Heart left ventricle (tissue), 16 donors: ENCODE data around the gene OSBPL9. TPM values are rescaled to one million over a fixed set of nuclear protein-coding genes. Genes with fewer than 3 reads are reported as not detected.
A peak's percentile ranks its signal among the peaks of the same experiment; 100 is the strongest.

ENCODE experiments used
- ATAC-seq, 4 donors: fragments of 200-7000 bp; cut with Tn5 transposase; one replicate each; pipeline ENCODE4 v1.9.1; 2020 to 2022; ENCODE audit warnings: moderate library complexity in 4 of 4, mild to moderate bottlenecking in 3 of 4, moderate number of reproducible peaks in 1 of 4
- DNase-seq, 5 donors: peaks; one replicate each; pipeline ENCODE4 v3.0.0-alpha.2; 2020
- H3K27ac ChIP-seq, 12 donors: fragments of 200-600 bp; sonication (generic) in 4 of 12; one replicate each; pipeline versions ENCODE4 v1.5.0 to v1.8.0; 2016 to 2022; ENCODE audit warnings: mild to moderate bottlenecking in 2 of 12
- H3K27me3 ChIP-seq, 9 donors: fragments of 200-600 bp; sonication (generic) in 2 of 9; one replicate each; pipeline versions ENCODE4 v1.5.1 to v1.8.0; 2016 to 2022; ENCODE audit warnings: mild to moderate bottlenecking in 3 of 9
- H3K36me3 ChIP-seq, 9 donors: fragments of 200-600 bp; sonication (generic) in 2 of 9; one replicate each; pipeline versions ENCODE4 v1.5.0 to v1.8.0; 2018 to 2022; ENCODE audit warnings: mild to moderate bottlenecking in 2 of 9
- H3K4me1 ChIP-seq, 12 donors: fragments of 200-600 bp; sonication (generic) in 4 of 12; one replicate each; pipeline versions ENCODE4 v1.5.0 to v1.8.0; 2016 to 2022; ENCODE audit warnings: mild to moderate bottlenecking in 3 of 12
- H3K4me3 ChIP-seq, 12 donors: fragments of 200-600 bp; sonication (generic) in 4 of 12; one replicate each; pipeline versions ENCODE4 v1.5.0 to v1.8.0; 2017 to 2022; ENCODE audit warnings: mild to moderate bottlenecking in 9 of 12, moderate library complexity in 4 of 12
- H3K9me3 ChIP-seq, 12 donors: fragments of 200-600 bp; sonication (generic) in 4 of 12; one replicate each; pipeline versions ENCODE4 v1.5.0 to v1.8.0; 2016 to 2022; ENCODE audit warnings: mild to moderate bottlenecking in 1 of 12
- CTCF ChIP-seq, 12 donors: fragments of 200-600 bp; sonication (generic) in 4 of 12; IDR thresholded peaks; one replicate each; pipeline versions ENCODE4 v1.5.0 to v1.8.0; 2018 to 2022; ENCODE audit warnings: antibody characterized with exemption in 12 of 12, mild to moderate bottlenecking in 5 of 12
- POLR2A ChIP-seq, 2 donors: fragments of 450-650 bp; IDR thresholded peaks; one replicate each; pipeline ENCODE4 v1.6.1; 2017; ENCODE audit warnings: antibody characterized with exemption in 2 of 2, mild to moderate bottlenecking in 2 of 2, moderate library complexity in 2 of 2
- WGBS, 4 donors: extraction: QIAGEN DNeasy Blood & Tissue Kit in 2 of 4; methylation state at CpG; one replicate each; pipeline versions ENCODE4 v1.1.5 to v1.1.7; 2013 to 2018; 5-methylcytosine and 5-hydroxymethylcytosine counted together
- intact Hi-C, 10 donors: fragments of 100-400 bp; cut with DNase I; formaldehyde crosslinking; loops; one replicate each; pipeline versions ENCODE4 v1.11.1 to v1.14.2; 2022
- long read RNA-seq, 3 donors: library from polyadenylated mRNA; unstranded; transcript quantifications; one replicate each; pipeline ENCODE4 v2.0.0, GENCODE V29; 2020 to 2021
- polyA plus RNA-seq, 2 donors: library from polyadenylated mRNA; stranded (reverse); fragments of 200-250 nt; gene quantifications; one replicate each; pipeline ENCODE4 v1.2.3, GENCODE V29; 2013
- total RNA-seq, 9 donors: library from RNA; depleted of rRNA in 2 of 9; stranded (reverse); fragments of >200 nt in 2 of 9; fragmentation: NEBNext Ultra II Directional in 3 of 9; extraction: Animal tissue kit (Norgen Biotek cat#: 25700) in 3 of 9; gene quantifications; one replicate each; pipeline versions ENCODE4 v1.1.0 to v1.2.4, GENCODE V29; 2016 to 2023
- donor health status: ischemic (EF 13 %, LVEDD 7.1; RV severe dilation, severe dysfunction).
- donor health status: healthy with polysubstance abuse.
- donor health status: DM: no; HTN: yes; CAD: no.
- donor health status: DM: no; HTN: no; CAD: no.
- donor health status: ischemic (EF 25% LVEDD 6.9; RV normal size, moderate dysfunction).
- donor health status: ischemic (EF 25% LVEDD 5.7; RV mildly dilated, moderate dysfunction).
- donor health status: healthy.
- donor health status: DM: yes; HTN: yes; CAD: no.
- donor health status: ischemic (EF 35%, LVEDD 5.7; RV mildly dilated, moderate dysfunction).
- donor health status: nonischemic (EF 11% LVEDD 7.7; RV severe dilation, severe dysfunction).
- donor health status: DM: yes; HTN: yes; CAD: no.
- donor health status: PGD.
- donor health status: ischemic (EF 29% LVEDD 5.4; RV normal size, mild dysfunction).
- donor health status: nonischemic (EF 23%, LVEDD 6.1; RV moderate dilation, normal function).

The OSBPL9 gene, protein sequence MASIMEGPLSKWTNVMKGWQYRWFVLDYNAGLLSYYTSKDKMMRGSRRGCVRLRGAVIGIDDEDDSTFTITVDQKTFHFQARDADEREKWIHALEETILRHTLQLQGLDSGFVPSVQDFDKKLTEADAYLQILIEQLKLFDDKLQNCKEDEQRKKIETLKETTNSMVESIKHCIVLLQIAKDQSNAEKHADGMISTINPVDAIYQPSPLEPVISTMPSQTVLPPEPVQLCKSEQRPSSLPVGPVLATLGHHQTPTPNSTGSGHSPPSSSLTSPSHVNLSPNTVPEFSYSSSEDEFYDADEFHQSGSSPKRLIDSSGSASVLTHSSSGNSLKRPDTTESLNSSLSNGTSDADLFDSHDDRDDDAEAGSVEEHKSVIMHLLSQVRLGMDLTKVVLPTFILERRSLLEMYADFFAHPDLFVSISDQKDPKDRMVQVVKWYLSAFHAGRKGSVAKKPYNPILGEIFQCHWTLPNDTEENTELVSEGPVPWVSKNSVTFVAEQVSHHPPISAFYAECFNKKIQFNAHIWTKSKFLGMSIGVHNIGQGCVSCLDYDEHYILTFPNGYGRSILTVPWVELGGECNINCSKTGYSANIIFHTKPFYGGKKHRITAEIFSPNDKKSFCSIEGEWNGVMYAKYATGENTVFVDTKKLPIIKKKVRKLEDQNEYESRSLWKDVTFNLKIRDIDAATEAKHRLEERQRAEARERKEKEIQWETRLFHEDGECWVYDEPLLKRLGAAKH
- total RNA-seq (10 to 100 TPM; 44.5 to 69.5 (median 53.5) TPM), polyA plus RNA-seq (10 to 100 TPM; 48.5 to 50.4 TPM)
- long read RNA-seq, donor 1, transcript OSBPL9-201 (20 exons, 2,721 nt): minor isoform, 8 of 56 reads
- long read RNA-seq, donor 1, transcript OSBPL9-207 (20 exons, 2,755 nt): major isoform, 12 of 56 reads
- long read RNA-seq, donor 1, partial matches to known transcripts: 12 of 56 reads
- long read RNA-seq, donor 1, other reads (novel, unspliced or antisense): 15 of 56 reads
- long read RNA-seq, donor 2, transcript OSBPL9-201 (20 exons, 2,721 nt): minor isoform, 13 of 154 reads
- long read RNA-seq, donor 2, transcript OSBPL9-205 (24 exons, 2,940 nt): major isoform, 19 of 154 reads
- long read RNA-seq, donor 2, transcript OSBPL9-203 (24 exons, 2,893 nt): minor isoform, 12 of 154 reads
- long read RNA-seq, donor 2, transcript OSBPL9-207 (20 exons, 2,755 nt): minor isoform, 18 of 154 reads
- long read RNA-seq, donor 2, partial matches to known transcripts: 40 of 154 reads
- long read RNA-seq, donor 2, other reads (novel, unspliced or antisense): 49 of 154 reads
- long read RNA-seq, donor 3, transcript OSBPL9-205 (24 exons, 2,940 nt): major isoform, 13 of 44 reads
- long read RNA-seq, donor 3, partial matches to known transcripts: 5 of 44 reads
- long read RNA-seq, donor 3, other reads (novel, unspliced or antisense): 16 of 44 reads

DNA sequence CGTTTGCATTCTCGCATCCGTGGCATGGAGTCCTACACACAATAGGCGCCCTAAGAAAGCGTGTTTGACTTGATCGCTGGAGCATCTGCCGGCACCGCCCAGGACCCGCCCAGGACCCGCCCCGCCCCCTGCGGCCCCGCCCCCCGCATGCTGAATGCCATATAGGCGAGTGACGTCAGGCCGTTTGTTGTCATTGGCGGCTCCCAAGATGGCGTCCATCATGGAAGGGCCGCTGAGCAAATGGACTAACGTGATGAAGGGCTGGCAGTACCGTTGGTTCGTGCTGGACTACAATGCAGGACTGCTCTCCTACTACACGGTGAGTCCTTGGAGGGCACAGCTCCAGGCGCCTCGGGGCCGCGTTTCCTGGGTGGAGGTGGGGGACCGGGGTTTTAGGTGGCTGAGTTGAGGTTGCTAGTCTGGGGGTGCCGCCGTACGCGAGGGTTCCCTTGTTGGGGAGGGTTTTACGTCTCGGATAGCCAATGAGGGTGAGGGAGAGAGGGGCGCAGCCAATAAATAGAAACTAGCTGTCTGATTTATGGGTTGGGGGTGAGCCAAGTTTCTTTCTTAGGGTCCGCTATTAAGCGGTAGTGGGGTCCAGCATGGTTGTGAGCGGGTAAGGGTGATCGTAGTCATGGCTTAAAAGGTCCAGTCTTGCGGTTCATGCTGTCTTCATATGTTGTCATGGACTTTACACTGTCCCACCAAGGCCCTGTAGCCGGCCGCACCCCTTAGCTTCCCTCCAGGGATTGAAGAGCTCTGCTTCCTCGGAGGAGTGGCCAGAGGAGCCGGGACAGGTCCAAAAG lies at the start of gene OSBPL9:
Gene OSBPL9, plus strand, starts transcription at position 190 of the 806 bp plus-strand sequence. Its CDS starts 19 bp downstream, at position 209.
- H3K27me3 ChIP-seq: no peaks in the 10 kb centered on the region
- H3K4me1 ChIP-seq: peaks cover 8 to 60% (median 44%) of the 10 kb centered on the region in 12 donors
- TF ChIP-seq POLR2A (IDR thresholded peaks at IDR 0.05): peak in 1 of 2 donors; percentile 75
- no peak for TF ChIP-seq CTCF (IDR thresholded peaks at IDR 0.05)
- no peaks in the 10 kb centered on the region for H3K36me3 ChIP-seq
- ATAC-seq (peak; percentile 89 to 96 (median 95)), DNase-seq (peak; percentile 90 to 94 (median 92))
- intact Hi-C loops: loop anchor here in 5 of 10 donors (5.0 to 10.0 kb wide), 5 partner anchors 40 to 202 kb away; partner anchors contain the start of gene EPS15 (in 3 of the 5)
- WGBS, 4 donors: 0 to 1% (median 0%) methylated on average over 24 to 45 of the region's 45 CpGs
- peak within 1 kb of the TSS; percentile 55 to 95 (median 84) for H3K4me3 ChIP-seq
- no peaks in the 10 kb centered on the region for H3K9me3 ChIP-seq
- peak within 1 kb of the TSS; percentile 51 to 93 (median 87) for H3K27ac ChIP-seq

DNA sequence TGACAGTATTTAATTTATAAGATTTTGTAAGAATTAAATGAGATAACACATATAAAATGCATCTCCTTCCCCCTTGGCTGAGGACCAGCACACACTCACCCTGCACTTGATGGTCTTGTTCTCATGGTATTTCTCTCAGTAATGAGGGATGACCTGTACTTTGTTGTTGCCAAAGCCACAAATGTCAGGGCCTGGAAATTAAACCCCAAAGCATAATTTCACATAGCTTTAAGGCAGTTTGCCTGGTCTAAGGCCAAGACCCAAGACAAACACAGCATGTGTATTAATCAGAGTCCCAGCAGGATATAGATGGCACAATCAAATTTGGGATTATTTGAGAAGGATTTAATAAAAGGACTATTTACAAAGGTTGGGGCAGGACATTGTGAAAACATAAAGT lies 49.2 kb upstream of the OSBPL9 start:
- Histone ChIP-seq H3K36me3 (no peaks in the 10 kb centered on the region), H3K27ac (peak overlapping the region in 1 of 12 donors; percentile 40), H3K4me3 (no peak overlapping the region), H3K4me1 (peaks cover 5 to 58% (median 21%) of the 10 kb centered on the region in 12 donors), H3K9me3 (no peaks in the 10 kb centered on the region), H3K27me3 (no peaks in the 10 kb centered on the region)
- ATAC-seq (peak in 1 of 4 donors; percentile 32), DNase-seq (no peak)
- TF ChIP-seq CTCF (IDR thresholded peaks at IDR 0.05) (no peak), POLR2A (IDR thresholded peaks at IDR 0.05) (no peak)
- intact Hi-C loops: loop anchor here in 4 of 10 donors (10.0 kb wide), 2 partner anchors 97 to 197 kb away; no protein-coding TSS in a partner anchor

DNA sequence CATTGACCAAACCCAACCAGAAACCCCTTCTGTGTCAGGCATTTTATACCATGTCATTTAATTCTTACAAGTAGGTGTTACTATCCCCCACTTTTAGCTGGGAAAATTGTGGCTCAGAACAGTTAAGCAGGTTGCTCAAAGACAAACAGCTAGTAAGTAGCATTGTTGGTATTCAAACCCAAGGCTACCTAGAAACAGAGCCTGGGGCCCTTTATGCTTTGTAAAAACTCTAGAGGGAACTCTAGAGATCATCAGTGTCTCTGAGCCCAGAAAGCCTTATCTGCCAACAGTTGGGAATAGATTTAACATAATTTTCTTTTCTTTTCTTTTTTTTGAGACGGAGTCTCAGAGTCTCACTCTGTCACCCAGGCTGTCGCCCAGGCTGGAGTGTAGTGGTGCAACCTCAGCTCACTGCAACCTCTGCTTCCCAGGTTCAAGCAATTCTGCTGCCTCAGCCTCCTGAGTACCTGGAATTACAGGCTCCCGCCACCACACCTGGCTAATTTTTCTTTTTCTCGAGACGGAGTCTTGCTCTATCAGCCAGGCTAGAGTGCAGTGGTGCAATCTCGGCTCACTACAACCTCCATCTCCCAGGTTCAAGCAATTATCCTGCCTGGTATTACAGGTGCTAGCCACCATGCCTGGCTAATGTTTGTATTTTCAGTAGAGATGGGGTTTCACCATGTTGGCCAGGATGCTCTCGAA lies 48.5 kb upstream of the OSBPL9 start:
- Histone ChIP-seq H3K4me3 (no peak overlapping the region), H3K27me3 (no peaks in the 10 kb centered on the region), H3K4me1 (peaks cover 5 to 55% (median 19%) of the 10 kb centered on the region in 12 donors), H3K9me3 (no peaks in the 10 kb centered on the region), H3K27ac (peak overlapping the region in 1 of 12 donors; percentile 40), H3K36me3 (no peaks in the 10 kb centered on the region)
- ATAC-seq (no peak), DNase-seq (no peak)
- 91 to 99% (median 96%) methylated on average over 7 of the region's 7 CpGs for WGBS, 4 donors
- intact Hi-C loops: loop anchor here in 4 of 10 donors (10.0 kb wide), 2 partner anchors 96 to 196 kb away; no protein-coding TSS in a partner anchor
- TF ChIP-seq CTCF (IDR thresholded peaks at IDR 0.05): no peak
- TF ChIP-seq POLR2A (IDR thresholded peaks at IDR 0.05): no peak
